ENCODE results near the gene MRPL54. TPM values are rescaled to one million over a fixed set of nuclear protein-coding genes. Genes with fewer than 3 reads are reported as not detected.

The MRPL54 gene
- total RNA-seq, 4 donors from 2014 or later: 23.3 to 86.3 (median 63.3) TPM

- no peak overlapping the region for H3K27ac ChIP-seq
- no peak for TF ChIP-seq CTCF (IDR thresholded peaks at IDR 0.05 in 4 of 5, conservative IDR thresholded peaks at IDR 0.05 in 1 of 5)
- TF ChIP-seq POLR2A (IDR thresholded peaks at IDR 0.05): no peak
- H3K4me3 ChIP-seq: no peak overlapping the region
- H3K9me3 ChIP-seq: no peaks in the 10 kb centered on the region
- intact Hi-C loops (cut with DNase I; ENCODE audit: low total_unique reads) (no loop called here), in situ Hi-C loops (cut with MboI; ENCODE audit: low sequenced_read_pairs in 4 of 4) (no loop called here)
- H3K36me3 ChIP-seq: no peaks in the 10 kb centered on the region
- peaks cover 13 to 19% (median 15%) of the 10 kb centered on the region in 3 donors for H3K27me3 ChIP-seq
- ATAC-seq (no peak), DNase-seq (no peak)
- H3K4me1 ChIP-seq: no peaks in the 10 kb centered on the region
Observed at GRCh38 chr19:3790941-3791340, 28.5 kb downstream of the MRPL54 start.

GRCh38 chr19:3792114-3792513, 29.6 kb downstream of the MRPL54 start:
- TF ChIP-seq CTCF (IDR thresholded peaks at IDR 0.05 in 4 of 5, conservative IDR thresholded peaks at IDR 0.05 in 1 of 5): no peak
- TF ChIP-seq POLR2A (IDR thresholded peaks at IDR 0.05): no peak

GRCh38 chr19:3793799-3794198, 31.3 kb downstream of the MRPL54 start:
- H3K36me3 ChIP-seq: no peaks in the 10 kb centered on the region
- intact Hi-C loops (cut with DNase I; ENCODE audit: low total_unique reads): no loop called here
- no peak for TF ChIP-seq POLR2A (IDR thresholded peaks at IDR 0.05)
- TF ChIP-seq CTCF (IDR thresholded peaks at IDR 0.05 in 4 of 5, conservative IDR thresholded peaks at IDR 0.05 in 1 of 5): no peak
- peaks cover 8 to 22% (median 13%) of the 10 kb centered on the region in 3 donors for H3K27me3 ChIP-seq
- no peak overlapping the region for H3K4me3 ChIP-seq
- H3K9me3 ChIP-seq: no peaks in the 10 kb centered on the region
- H3K4me1 ChIP-seq: no peaks in the 10 kb centered on the region
- in situ Hi-C loops (cut with MboI; ENCODE audit: low sequenced_read_pairs in 4 of 4): no loop called here
- no peak for DNase-seq
- no peak for ATAC-seq
- H3K27ac ChIP-seq: no peak overlapping the region

More at GRCh38 chr19:3792114-3792513, 29.6 kb downstream of the MRPL54 start:
- ATAC-seq (no peak), DNase-seq (no peak)
- intact Hi-C loops (cut with DNase I; ENCODE audit: low total_unique reads) (no loop called here), in situ Hi-C loops (cut with MboI; ENCODE audit: low sequenced_read_pairs in 4 of 4) (no loop called here)
- H3K9me3 ChIP-seq: no peaks in the 10 kb centered on the region
- peaks cover 6 to 23% (median 12%) of the 10 kb centered on the region in 3 donors for H3K27me3 ChIP-seq
- no peak overlapping the region for H3K27ac ChIP-seq
- H3K4me3 ChIP-seq: no peak overlapping the region
- no peaks in the 10 kb centered on the region for H3K36me3 ChIP-seq
- H3K4me1 ChIP-seq: no peaks in the 10 kb centered on the region

- Histone ChIP-seq H3K4me3 (no peak overlapping the region), H3K36me3 (no peaks in the 10 kb centered on the region), H3K9me3 (no peaks in the 10 kb centered on the region), H3K4me1 (peaks cover 0 to 2% of the 10 kb centered on the region in 2 donors), H3K27me3 (peaks cover 22 to 39% (median 29%) of the 10 kb centered on the region in 3 donors), H3K27ac (no peak overlapping the region)
- TF ChIP-seq POLR2A (IDR thresholded peaks at IDR 0.05): no peak
- ATAC-seq (no peak), DNase-seq (no peak)
- intact Hi-C loops (cut with DNase I; ENCODE audit: low total_unique reads): no loop called here
- in situ Hi-C loops (cut with MboI; ENCODE audit: low sequenced_read_pairs in 4 of 4): no loop called here
Observed at GRCh38 chr19:3796358-3796757, 33.9 kb downstream of the MRPL54 start.

GRCh38 chr19:3798137-3798536, 35.7 kb downstream of the MRPL54 start:
- Histone ChIP-seq H3K9me3 (no peaks in the 10 kb centered on the region), H3K4me1 (peaks cover 0 to 3% of the 10 kb centered on the region in 2 donors), H3K36me3 (no peaks in the 10 kb centered on the region), H3K4me3 (no peak overlapping the region), H3K27me3 (peaks cover 36 to 51% (median 43%) of the 10 kb centered on the region in 3 donors), H3K27ac (no peak overlapping the region)
- TF ChIP-seq POLR2A (IDR thresholded peaks at IDR 0.05): no peak
- no peak for TF ChIP-seq CTCF (IDR thresholded peaks at IDR 0.05 in 4 of 5, conservative IDR thresholded peaks at IDR 0.05 in 1 of 5)
- ATAC-seq (no peak), DNase-seq (no peak)
- intact Hi-C loops (cut with DNase I; ENCODE audit: low total_unique reads): no loop called here
- in situ Hi-C loops (cut with MboI; ENCODE audit: low sequenced_read_pairs in 4 of 4): no loop called here
